AG04450 (cell line): ENCODE results near the gene OXCT1. TPM values are rescaled to one million over a fixed set of nuclear protein-coding genes. Genes with fewer than 3 reads are reported as not detected.

ENCODE experiments used
- CTCF ChIA-PET: fragments of 300-600, 350-600 bp; formaldehyde crosslinking; extraction: SDS; loops from one replicate; lab custom pipeline; 2022; ENCODE audit warnings: antibody characterized with exemption, inconsistent platforms; lab: Charles Lee
- POLR2A ChIA-PET: fragments of 350-600 bp; formaldehyde crosslinking; extraction: SDS; loops from one replicate; lab custom pipeline; 2021; ENCODE audit warnings: antibody characterized with exemption, inconsistent platforms; lab: Yijun Ruan, JAX
- DNase-seq: peaks from one replicate; pipeline ENCODE4 v3.0.0-alpha.2; 2011; ENCODE audit warnings: low read depth, low spot score
- H3K27ac ChIP-seq: one replicate; pipeline ENCODE4 v1.5.1; 2012; ENCODE audit warnings: low read depth, low read length, control low read depth
- H3K27me3 ChIP-seq: one replicate; pipeline ENCODE4 v1.6.0; 2012; ENCODE audit warnings: low read length; ENCODE audit not compliant: control insufficient read depth, insufficient read depth
- H3K4me3 ChIP-seq: 2 replicates; pipeline ENCODE4 v1.5.1; 2011; ENCODE audit warnings: mild to moderate bottlenecking, low read depth, low read length, control low read depth
- H3K9me3 ChIP-seq: 2 replicates; pipeline ENCODE4 v1.5.1; 2012; ENCODE audit warnings: low read length; ENCODE audit not compliant: control insufficient read depth, insufficient read depth
- CTCF ChIP-seq: IDR thresholded peaks from 2 replicates; pipeline ENCODE4 v1.5.1; 2011; ENCODE audit warnings: low read depth, low read length, control low read depth, inconsistent platforms
- polyA plus RNA-seq: library from polyadenylated mRNA; depleted of rRNA; stranded (reverse); fragments of >200 nt; gene quantifications from 2 replicates; pipeline ENCODE4 v1.2.3, GENCODE V29; 2011

OXCT1 gene
- polyA plus RNA-seq, 1 experiment, result 31.7 TPM

- Histone ChIP-seq H3K9me3 (no peaks in the 10 kb centered on the region), H3K27ac (no peak overlapping the region), H3K4me3 (no peak overlapping the region), H3K27me3 (no peaks in the 10 kb centered on the region)
- ChIA-PET POLR2A (no interaction called here), CTCF (interaction anchor here (0.6 kb wide), 1 partner anchor 47 kb away, joined by 3 read pairs; no protein-coding TSS in a partner anchor)
- no peak for TF ChIP-seq CTCF
- no peak for DNase-seq
Measured at GRCh38 chr5:41763574-41763973, 106.7 kb downstream of the OXCT1 start.

- CTCF ChIA-PET, result no interaction called here
- Histone ChIP-seq H3K27me3 (no peaks in the 10 kb centered on the region), H3K27ac (no peak overlapping the region), H3K9me3 (no peaks in the 10 kb centered on the region), H3K4me3 (no peak overlapping the region)
- no peak for TF ChIP-seq CTCF
- POLR2A ChIA-PET, result no interaction called here
- peak; percentile 13 for DNase-seq
Measured at GRCh38 chr5:41763081-41763480, 107.1 kb downstream of the OXCT1 start.

DNA sequence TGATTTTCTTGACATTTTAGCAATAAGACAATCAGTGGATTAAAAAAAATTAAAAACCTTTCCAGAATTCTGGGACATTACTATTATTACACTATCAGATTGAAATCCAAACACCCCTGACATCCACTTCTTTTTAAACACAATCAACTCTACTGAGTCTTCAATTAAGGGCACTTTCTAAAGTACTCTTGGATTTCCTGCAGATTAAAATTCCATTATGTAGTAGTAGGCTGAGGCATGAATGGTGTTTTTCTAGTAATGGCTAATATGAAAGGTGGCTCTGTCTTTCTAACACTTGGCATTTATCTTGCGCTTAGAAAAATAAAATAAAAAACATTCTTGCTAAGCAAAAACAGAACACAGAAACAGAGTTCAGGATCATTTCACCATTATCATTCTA lies 107.8 kb downstream of the OXCT1 start:
- no peak overlapping the region for H3K27ac ChIP-seq
- no peak for TF ChIP-seq CTCF
- no peaks in the 10 kb centered on the region for H3K27me3 ChIP-seq
- DNase-seq, result no peak
- ChIA-PET POLR2A (no interaction called here), CTCF (interaction anchor here (1.0 to 1.4 kb wide), 2 partner anchors 9 to 11 kb away, joined by 4 read pairs; no protein-coding TSS in a partner anchor)
- no peak overlapping the region for H3K4me3 ChIP-seq
- no peaks in the 10 kb centered on the region for H3K9me3 ChIP-seq

- CTCF ChIA-PET, result interaction anchor here (0.7 to 1.4 kb wide), 4 partner anchors 8 to 82 kb away, joined by 3 to 4 read pairs (median 4); no protein-coding TSS in a partner anchor
- no peak overlapping the region for H3K27ac ChIP-seq
- no peak for DNase-seq
- POLR2A ChIA-PET, result no interaction called here
- H3K9me3 ChIP-seq, result no peaks in the 10 kb centered on the region
- TF ChIP-seq CTCF, result no peak
- no peak overlapping the region for H3K4me3 ChIP-seq
- H3K27me3 ChIP-seq, result no peaks in the 10 kb centered on the region
Measured at GRCh38 chr5:41761663-41762062, 108.6 kb downstream of the OXCT1 start.

DNA sequence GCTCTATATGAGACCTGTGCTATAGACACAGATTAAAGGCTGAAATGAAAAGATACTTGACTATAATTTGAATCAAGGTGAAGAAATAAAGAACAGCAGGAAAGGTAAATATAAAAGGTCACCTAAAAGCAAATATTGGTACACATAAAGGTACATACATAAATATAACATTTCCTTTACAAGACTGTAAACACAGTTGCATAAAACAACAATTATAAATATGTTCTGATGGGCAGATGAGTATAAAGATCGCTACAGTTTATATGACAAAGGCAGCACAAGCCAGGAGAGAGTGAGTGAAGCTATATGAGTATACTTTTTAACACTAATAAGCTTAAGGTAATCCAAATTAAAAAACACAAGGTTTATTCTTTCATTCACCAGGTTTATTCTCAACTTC lies 114.5 kb downstream of the OXCT1 start:
- CTCF ChIA-PET, result interaction anchor here (1.0 to 3.9 kb wide), 6 partner anchors 13 to 101 kb away, joined by 3 to 25 read pairs (median 4); no protein-coding TSS in a partner anchor
- Histone ChIP-seq H3K27ac (no peak overlapping the region), H3K4me3 (no peak overlapping the region), H3K9me3 (no peaks in the 10 kb centered on the region), H3K27me3 (no peaks in the 10 kb centered on the region)
- DNase-seq, result no peak
- POLR2A ChIA-PET, result no interaction called here
- TF ChIP-seq CTCF, result no peak
